Activated naive CD8-positive, alpha-beta T cell treated with anti-CD3 and anti-CD28 coated beads, Interleukin-2, amount 50 U/mL, for 16 hours (primary cell): ENCODE measurements around the gene WDR38.

Experiments used
- DNase-seq: peaks from one replicate; pipeline ENCODE4 v3.0.0-alpha.2; 2020; ENCODE audit warnings: low read depth, low spot score

Gene WDR38

DNA sequence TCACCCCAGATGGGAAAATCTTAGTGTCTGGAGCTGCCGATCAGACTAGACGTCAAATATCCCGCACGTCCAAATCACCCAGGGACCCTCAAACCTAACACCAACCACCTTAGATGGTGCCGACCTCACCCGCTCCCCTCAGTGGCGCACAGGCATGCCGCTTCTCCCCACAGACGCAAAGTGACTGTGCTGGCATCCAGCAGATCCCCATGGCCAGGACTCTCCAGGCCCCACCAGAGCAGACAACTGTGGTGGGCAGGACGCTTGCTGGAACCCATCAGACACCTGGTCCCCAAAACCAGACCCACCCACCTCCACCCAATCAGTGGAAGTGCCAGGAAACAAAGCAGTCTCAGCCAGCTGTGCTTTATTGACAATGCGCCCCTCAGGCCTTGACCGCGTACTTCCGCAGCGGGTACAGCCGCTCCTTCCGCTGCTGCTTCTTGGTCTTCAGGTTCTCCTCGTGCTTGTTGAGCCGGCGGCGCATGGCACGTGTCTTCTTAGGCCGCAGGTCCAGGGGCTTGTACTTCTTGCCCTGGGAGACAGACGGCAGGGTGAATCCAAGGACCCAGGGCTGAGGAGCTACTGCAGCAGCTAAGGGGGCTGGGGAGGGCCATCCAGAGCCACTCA lies 4.4 kb downstream of the WDR38 start:
- DNase-seq: no peak

DNA sequence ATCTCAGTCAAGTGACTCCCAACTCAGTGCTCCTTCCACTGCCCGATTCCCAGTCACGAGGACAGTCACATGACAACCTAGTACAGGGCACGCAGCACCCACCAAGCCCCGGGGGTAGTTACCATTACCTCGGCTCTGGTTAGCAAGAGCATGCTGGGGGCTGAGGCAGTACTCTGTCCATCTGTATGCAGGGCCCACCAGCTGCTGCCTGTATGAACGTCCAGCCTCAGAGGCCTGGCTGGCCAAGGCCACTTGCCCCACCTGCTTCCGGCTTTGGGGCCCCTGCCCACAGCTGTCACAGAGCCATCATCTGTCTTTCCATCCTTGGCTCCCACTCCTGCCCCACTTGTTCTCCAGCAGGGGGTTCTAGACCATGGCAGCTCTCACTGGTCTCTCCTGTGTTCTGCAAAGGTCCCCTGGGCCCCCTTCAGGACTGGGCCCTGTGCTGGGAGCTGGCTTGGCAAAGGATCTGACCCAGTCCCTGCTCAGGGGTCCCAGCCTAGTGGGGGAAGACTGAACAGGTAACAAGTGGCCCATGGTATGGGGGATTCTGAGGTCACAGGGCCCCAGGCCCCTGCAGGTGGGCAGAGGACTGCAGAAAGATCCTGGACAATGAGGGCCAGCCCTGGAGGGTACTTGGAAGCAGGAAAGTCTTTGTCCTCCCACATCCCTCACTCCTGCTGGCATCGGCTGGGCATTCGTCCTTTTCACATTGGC lies 5.2 kb downstream of the WDR38 start:
- no peak for DNase-seq

DNA sequence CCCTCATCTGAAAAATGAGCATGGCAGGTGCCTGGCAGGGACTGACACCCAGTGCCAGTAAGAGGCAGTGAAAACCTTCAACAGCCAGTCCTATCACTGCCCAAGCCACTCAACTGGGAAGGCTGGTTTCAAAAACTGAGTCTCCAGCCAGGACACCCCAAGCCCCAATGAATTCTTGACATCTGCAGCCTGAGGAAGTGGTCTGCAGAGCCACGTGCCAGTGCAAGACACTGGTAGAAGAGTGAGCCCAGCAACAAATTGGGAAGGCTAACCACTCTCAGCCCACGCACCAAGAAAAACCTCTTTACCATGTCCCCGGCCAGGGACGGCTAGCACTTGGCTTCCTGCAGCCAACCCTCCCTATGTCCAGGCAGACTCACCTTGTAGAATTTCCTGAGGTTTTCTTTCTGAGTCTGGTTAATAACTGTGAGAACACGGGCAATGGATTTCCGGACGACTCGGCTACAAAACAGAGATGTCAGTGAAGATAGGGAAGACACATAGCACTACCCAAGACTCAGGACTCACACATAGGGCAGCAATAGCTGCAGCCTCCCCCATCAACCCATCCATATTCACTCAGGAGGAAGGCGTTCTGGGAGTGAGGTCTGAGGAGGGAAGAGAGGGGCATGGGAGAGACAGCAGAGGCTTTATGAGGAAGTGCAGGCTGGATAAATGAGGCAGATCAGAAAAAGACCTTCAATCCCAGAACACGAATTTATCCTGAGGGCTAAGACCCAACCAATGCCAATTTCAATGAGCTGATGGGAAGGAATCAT lies 6.7 kb downstream of the WDR38 start:
- no peak for DNase-seq

DNA sequence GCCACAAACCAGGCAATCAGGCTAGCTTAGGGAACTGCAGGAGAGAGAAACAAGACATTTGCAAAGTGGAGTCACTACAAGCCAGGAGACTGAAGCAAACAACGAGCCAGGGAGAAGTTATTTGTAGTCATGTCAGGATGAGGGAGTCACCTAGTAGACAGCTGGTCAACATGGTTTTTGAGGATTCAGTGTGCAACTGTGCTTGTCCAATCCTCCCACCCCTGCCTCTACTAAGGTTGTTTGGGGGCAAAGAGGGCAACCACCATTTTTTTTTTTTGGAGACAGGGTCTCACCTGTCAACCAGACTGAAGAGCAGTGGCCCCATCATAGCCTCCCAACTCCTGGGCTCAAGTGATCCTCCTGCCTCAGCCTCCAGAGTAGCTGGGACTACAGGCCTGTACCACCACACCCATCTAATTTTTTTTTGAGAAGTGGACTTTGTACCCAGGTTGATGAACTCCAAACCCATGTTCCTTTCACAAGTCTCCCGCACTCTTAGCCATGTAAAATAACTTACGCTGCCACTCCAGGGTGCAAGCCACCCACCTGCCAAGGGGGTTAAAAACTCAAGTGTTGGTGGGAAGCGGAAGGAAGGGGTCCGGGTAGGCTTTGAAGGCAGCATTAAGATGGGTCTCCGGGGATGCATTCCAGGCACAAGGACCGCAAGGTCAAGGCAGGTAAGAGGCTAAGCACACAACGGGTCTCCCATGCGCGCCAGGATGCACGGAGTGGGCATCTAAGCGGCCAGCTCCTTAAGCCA lies 7.5 kb downstream of the WDR38 start:
- no peak for DNase-seq

DNA sequence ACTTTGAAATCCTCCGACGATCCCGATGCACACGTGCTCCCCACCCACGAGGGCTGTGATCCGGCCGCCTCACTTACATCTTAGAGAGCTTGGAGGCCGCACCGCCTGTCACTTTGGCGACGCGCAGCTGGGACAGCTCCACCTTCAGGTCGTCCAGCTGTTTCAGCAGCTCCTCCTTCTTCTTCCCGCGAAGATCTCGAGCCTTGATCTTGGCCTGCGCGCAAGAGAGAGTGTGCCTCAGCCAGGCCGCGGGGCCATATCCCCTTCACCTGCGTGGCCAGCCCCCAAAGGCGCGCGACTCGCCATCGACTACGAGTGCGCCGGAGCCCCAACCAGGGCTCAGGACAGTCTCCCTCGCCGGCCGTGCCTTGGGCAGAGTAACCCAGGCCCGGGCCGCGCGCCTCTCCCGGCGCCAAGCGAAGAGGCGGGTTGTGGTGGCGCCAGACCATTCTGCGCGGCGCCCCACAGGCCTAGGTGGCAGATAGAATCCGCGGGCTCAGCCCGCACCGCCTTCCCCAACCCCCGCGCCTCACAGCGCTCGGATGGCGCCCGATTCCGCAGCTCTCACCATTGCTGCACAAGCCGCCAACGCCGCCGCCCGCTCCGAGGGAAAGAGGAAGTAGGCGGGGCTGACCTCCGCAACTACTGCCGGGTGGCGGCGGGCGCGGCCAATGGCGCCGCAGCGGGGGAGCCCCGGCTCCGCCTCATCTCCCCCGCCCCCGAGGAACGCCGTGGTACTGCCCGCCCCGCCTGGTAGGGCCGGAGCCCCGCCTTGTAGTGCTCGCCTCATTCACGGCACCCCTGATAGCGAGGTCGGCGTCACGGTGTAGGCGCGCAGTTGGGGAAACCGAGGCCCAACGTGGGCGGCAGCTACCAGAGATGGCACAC lies 8.3 kb downstream of the WDR38 start, which contains the start of the genes ARPC5L and RPL35:
Gene ARPC5L, plus strand, starts transcription at position 789 of the 888 bp plus-strand sequence. CDS start 7,161 bp downstream, outside the sequence.
Gene RPL35, minus strand, starts transcription at position 616 of the 888 bp plus-strand sequence. Its CDS starts 45 bp downstream, at position 571.
- peak; percentile 90 for DNase-seq

DNA sequence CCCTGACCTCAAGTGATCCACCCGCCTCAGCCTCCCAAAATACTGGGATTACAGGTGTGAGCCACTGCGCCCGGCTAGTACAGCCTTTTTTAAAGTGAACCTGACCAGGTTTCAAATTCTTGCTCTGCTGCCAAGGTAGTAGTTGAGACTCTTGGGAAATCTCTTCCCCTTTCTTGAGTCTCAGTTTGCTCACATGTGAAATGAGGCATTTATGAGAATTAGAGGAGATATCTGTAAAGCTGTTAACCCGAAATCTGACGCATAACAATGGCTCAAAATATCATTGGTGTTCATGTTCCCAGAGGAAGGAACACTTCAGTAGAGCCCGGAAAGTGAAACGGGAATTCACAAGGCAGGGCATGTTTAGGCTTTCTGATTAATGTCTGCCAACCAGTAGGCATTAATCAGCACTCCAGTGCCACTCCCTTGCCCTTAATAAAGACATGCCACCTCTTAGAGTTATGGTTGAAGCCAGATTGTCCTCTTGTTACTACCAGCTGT lies 10.2 kb downstream of the WDR38 start:
- no peak for DNase-seq

DNA sequence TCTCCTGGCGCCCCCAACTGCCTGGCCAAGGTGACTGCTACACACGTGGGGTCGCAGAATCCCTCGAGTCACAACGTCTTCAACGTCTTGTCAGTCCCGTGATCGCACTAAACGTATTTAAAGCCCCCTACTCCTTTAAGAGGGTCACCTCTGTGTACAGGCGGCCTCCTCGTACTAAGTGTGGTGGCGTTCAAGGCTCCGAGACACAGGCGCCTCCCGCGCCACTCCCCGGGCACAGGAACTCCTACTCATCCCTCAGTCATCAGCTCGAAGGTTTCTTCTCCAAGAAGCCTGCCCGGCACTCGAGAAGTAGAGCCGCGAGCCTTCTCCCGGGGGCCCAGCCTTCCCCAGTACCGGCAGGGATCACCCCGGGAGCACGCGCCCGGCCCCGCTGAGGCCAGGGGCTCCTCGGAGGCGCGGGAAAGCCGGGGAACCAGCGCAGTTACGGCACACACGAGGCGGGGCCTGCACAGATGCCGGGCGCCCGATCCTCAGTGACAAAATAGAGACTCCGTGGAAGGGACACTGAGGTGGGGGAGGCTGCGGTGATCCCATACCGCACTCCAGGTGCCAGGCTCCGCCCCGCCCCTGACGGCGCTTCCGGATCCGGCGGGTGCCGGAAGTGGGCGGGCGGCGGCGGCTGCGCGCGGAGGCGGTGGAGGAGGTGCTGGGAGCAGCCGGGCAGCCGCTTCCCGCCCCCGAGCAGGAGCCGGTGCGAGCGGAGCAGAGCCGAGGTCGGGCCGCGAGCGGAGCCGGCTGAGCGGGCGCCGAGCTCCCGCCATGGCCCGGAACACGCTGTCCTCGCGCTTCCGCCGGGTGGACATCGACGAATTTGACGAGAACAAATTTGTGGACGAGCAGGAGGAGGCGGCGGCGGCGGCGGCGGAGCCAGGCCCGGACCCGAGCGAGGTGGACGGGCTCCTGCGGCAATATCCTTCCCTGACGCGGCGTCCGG lies 15.5 kb downstream of the WDR38 start:
- DNase-seq: peak; percentile 81

DNA sequence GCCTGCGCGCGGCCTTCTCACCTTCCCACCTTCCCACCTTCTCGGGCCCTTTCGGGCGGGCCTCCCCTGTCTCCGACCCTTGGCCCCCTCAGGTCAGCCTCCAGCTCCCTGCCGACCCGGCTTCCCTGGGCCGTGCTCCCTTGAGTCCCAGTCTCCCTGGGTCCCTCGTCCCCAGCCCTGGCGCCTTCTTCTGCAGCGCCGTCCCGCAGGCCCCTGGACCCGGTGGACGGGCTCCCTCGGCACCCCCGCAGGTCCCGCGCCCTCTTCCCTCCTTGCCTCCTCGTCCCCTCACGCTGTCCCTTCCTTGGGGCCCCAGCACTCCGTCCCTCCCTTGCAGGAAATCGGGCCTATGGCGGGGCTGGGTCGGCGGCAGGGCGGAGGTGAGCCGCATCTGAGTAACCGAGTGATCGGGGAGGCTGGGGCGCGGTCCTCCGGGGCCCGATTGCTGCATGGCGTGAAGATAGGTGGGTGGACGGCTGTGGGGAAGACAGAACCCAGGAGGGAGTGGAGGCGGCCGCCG lies 16.3 kb downstream of the WDR38 start:
- no peak for DNase-seq

DNA sequence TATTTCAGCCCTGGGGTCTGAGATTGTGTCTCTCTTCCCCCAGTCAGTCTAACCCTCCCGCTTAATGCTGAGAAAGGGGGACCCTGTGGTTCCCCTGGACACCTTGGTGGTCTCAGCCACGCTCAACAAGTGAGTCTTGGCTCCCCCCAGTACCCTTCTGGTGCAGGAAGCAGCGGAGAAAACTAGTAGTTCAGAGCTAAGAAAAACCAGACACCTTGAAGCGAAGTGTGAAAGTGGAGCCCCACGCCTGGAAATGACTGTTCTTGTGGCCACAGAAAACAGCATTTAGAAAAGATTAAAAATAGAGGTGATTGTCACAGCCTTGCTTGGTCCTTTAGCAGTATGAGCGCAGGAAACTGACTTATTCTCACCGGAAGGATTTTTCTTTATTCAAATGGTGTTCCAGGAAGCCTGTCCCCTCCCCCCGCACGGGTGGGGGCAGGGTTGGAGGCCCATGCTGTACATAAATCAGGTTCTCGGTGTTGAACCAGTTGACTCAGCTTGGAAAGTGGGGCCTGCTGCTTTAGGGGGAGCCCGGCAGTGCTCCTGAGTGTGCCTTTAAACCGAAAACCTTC lies 16.8 kb downstream of the WDR38 start:
- DNase-seq: peak; percentile 74

DNA sequence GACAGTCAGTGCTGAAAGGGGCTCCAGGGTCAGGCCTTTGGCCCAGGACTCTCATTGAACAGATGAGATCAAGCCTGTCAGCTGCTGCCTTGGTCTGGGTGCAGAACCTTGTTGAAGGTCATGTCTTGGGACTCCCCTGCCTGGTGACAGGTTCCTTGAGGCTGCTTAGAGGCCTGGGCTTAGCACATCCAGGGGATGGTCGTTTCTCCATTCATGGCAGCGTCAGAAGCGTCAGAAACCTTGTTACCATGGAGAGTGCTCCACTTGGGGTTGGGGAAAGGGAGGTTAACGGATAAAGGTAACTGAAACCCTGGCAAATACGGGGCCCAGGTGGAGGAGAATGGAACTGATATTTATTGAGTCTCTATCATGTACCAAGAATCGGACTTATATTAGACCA lies 17.5 kb downstream of the WDR38 start:
- DNase-seq: no peak

DNA sequence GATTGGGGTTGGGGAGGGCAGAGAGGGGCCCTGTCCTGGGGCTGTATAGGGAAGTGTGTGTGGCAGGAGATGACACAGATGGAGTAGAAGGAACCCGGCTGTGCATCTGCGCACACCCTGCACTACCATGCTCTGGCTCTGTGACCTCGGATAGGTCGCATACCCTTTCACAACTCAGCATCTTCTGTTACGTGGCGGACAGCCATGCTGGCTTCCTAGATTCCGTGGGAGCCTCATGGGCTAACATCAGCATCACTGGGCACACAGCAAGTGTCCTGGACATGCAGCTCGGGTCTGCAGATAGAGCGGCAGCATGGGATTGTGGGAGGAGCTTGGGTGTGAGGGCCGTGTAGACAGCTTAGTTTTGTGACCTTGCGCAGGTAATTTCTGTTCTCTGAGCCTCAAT lies 17.9 kb downstream of the WDR38 start:
- DNase-seq: no peak

DNA sequence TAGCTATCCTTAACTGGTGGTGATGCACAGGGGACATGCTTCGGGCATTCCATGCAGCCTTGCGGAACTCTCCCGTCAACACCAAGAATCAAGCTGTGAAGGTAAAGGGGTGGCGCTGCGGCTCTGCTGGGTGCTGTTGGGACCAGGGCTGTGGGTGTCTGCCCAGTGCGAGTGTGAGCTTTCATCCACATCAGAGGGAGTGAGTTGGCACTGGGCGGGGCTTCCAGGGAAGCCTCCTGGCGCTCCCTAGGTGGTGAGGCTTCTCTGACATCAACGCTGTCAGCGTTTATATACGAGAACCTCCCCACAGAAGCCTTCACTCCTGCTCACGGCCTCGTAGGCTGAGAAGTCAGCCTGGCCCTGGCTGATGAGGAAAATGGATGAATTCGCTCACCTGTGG lies 20.4 kb downstream of the WDR38 start:
- no peak for DNase-seq

DNA sequence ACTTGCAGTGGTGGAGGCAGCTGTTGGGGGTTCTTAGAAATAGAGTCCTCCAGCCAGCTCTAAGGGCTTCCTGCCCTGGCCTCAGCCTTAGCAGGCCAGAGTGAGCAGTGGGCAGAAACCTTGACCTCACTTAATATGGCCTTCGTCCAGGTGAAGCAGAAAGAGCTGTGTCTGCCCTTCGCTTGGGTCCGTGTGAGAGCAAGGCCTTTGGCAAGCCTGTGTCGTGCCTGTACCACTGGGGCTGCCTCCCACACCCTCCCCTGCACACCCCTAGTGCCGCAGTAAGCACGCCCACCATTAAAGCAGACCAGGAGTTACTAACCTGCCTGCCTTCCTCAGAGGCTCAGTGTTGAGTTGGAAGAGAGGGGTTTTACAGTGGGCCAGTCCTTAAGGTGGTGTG lies 22.2 kb downstream of the WDR38 start:
- no peak for DNase-seq

DNA sequence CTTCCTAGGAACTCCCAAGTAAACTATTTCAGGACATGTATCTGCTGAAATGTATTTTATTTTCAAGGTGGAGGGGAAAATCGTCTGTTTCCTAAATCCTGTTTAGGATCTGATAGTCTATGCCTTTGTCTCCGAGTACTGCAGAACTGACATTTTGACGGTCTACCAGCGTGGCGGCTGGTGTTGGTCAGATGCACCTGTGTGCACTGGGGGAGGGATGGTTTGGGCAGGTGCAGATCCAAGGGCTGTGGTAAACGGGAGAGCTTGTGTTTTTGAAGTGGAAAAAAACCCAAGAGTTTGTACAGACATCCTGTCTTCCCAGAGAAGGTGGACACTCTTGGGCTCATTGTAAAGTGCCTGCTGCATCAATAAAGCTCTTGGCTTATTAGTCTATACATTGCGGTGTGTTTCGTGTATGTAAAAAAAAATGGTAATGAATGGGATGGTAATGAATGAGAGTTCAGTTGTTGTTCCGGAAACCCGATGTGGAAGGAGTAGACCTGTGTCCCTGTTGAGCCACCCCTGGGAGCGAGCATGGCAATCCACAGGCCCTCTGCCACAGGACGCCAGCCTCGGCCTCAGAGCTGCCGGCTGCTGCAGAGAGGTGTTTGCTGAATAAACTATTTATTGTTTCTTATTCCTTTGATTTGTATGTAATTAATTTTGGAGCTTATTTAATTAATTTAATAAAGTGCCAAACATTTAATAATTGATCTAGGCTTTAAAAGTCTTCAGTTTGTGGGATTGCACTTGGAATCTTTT lies 23.9 kb downstream of the WDR38 start:
- DNase-seq: no peak

DNA sequence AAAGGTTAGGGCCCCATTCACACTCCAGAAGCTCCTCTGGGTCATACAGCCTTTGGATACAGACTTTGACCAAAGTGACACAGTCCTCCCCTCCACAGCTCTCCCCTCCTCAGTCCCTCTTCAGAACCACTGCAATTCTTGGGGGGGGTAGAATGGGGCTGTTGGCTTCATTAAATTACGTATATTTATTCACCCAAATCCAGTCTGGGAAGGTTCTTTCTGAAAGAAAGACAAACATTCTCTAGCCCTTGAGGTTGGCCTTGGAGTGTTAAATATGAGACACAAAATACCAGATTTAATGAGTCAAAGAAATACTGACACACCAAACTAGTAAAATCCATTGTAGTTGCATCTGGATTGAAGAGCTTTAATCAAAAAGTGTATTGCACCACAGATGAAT lies 24.8 kb downstream of the WDR38 start:
- DNase-seq: no peak

DNA sequence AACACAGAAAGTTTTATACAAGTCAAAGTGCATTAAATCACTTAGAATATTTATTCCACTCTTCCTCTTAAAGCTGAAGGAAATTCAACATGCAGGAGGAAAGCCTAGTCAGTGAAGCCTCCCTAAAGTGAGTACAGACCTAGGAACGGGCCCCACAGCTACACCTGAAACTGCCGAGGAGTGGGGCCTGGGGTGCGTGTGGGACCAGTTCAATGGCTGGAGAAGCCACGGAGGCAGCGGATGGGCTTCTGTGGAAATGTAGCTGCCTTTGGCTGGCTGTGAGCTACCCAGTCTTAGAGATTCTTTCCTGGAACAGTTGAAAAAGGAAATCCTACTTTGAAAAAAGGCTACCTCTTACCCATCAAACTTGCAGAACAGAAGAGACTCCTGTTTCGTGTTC lies 25.3 kb downstream of the WDR38 start:
- no peak for DNase-seq

DNA sequence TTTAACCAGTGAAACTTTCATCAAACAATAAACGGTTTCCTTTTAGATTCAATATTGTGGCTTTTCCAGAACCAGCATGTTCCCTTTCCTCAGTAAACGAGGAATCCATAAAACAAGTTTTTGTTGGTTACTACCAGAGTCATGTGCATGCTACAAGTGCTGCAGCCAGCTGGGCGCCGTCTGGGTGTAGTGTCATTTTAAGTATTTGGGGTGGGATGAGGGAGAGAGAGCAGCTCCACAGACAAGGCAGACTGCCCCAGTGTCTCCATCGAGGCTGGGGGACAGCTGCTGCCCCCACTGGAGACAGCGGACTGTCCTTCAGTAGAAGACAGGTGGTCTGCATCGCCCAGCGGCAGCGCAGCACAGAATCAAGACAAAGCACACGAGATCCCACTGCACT lies 26.0 kb downstream of the WDR38 start:
- DNase-seq: no peak

DNA sequence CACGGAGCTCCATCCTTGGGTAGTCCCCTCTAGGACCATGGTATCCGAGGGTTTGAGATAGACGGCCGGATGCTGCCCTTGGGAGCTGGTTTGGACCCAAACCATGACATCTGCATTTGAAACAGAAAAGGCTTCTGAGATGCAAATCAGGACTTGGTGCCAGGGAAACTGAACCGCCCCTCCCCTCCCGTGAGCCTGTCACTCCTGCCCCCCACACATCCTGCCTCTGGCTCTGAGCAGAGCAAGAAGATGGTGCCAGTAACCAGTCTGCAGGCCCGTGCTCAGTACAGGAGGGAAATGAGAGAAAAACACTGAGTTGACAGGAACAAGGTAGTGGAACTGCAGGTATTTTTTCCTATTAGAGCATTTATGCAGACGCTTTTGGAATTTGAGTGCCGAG lies 27.2 kb downstream of the WDR38 start:
- no peak for DNase-seq
